Testis (tissue), 3 donors: ENCODE data around the gene SLC25A17. TPM values are rescaled to one million over a fixed set of nuclear protein-coding genes. Genes with fewer than 3 reads are reported as not detected.
A peak's percentile ranks its signal among the peaks of the same experiment; 100 is the strongest.
"Not testable (repeated sequence)": the region's sequence is repeated elsewhere in the genome, so short reads cannot be mapped to it uniquely, and the experiment has no call there.

ENCODE experiments used
- DNase-seq: peaks from one replicate; pipeline ENCODE4 v3.0.0-alpha.2; 2019
- H3K27ac ChIP-seq, 2 donors: fragments of 200-600 bp; sonication (generic); one replicate each; pipeline ENCODE4 v1.5.1; 2019
- H3K27me3 ChIP-seq: fragments of 200-600 bp; sonication (generic); one replicate; pipeline ENCODE4 v1.5.1; 2019
- H3K36me3 ChIP-seq: fragments of 200-600 bp; sonication (generic); one replicate; pipeline ENCODE4 v1.5.1; 2017; ENCODE audit warnings: low read depth; ENCODE audit errors: missing control alignments
- H3K4me1 ChIP-seq: fragments of 200-600 bp; sonication (generic); one replicate; pipeline ENCODE4 v1.5.1; 2019
- H3K4me3 ChIP-seq, 2 donors: fragments of 200-600 bp; sonication (generic); one replicate each; pipeline ENCODE4 v1.5.1; 2017 to 2019
- H3K9me3 ChIP-seq: fragments of 200-600 bp; sonication (generic); one replicate; pipeline ENCODE4 v1.5.1; 2017
- POLR2A ChIP-seq: fragments of 450-650 bp; IDR thresholded peaks from one replicate; pipeline ENCODE4 v1.6.1; 2017; ENCODE audit warnings: antibody characterized with exemption, mild to moderate bottlenecking, moderate library complexity
- WGBS, 2 donors: methylation state at CpG; one replicate each; pipeline ENCODE4 v1.1.5; 2018; 5-methylcytosine and 5-hydroxymethylcytosine counted together
- intact Hi-C: fragments of 100-400 bp; cut with DNase I; formaldehyde crosslinking; loops from one replicate; pipeline ENCODE4 v1.15.1; 2023; ENCODE audit warnings: low total_unique reads
- polyA plus RNA-seq: library from polyadenylated mRNA; stranded (reverse); fragments of 350-450 nt; fragmentation: Illumina TruSeq; extraction: RNeasy Lipid Tissue Mini Kit (QIAGEN cat#74804); gene quantifications from one replicate; pipeline ENCODE4 v1.2.3, GENCODE V29; 2014; ENCODE audit warnings: low read depth, low replicate concordance; ENCODE audit not compliant: insufficient read depth
- total RNA-seq, 2 donors: library from RNA; depleted of rRNA; stranded (reverse); fragments of >200 nt; gene quantifications; one replicate each; pipeline ENCODE4 v1.2.3, GENCODE V29; 2016
- TF ChIP-seq, protein P1 (sequence below), 3 experiments: fragments of 450-650 bp in 2 of 3; fragments of 200-600 bp in 1 of 3; sonication (generic) in 1 of 3; IDR thresholded peaks; one replicate each; pipeline ENCODE4 v1.5.1; 2016 to 2019; ENCODE audit warnings: antibody characterized with exemption in 3 of 3, mild to moderate bottlenecking in 2 of 3, moderate library complexity in 1 of 3

SLC25A17 gene
- total and polyA plus RNA-seq, 3 donors from 2014 or later = 33.8 to 42.8 (median 36.1) TPM

- WGBS, 2 donors = 9 to 21% methylated on average over 3 of the region's 3 CpGs
- intact Hi-C loops = no loop called here
- Histone ChIP-seq H3K36me3 (no peaks in the 10 kb centered on the region), H3K27me3 (no peaks in the 10 kb centered on the region), H3K4me1 (peaks cover 44% of the 10 kb centered on the region), H3K27ac (peak overlapping the region; percentile 99 to 100), H3K4me3 (no peak overlapping the region), H3K9me3 (no peaks in the 10 kb centered on the region)
- peak; percentile 37 for DNase-seq
- TF ChIP-seq, protein P1, sequence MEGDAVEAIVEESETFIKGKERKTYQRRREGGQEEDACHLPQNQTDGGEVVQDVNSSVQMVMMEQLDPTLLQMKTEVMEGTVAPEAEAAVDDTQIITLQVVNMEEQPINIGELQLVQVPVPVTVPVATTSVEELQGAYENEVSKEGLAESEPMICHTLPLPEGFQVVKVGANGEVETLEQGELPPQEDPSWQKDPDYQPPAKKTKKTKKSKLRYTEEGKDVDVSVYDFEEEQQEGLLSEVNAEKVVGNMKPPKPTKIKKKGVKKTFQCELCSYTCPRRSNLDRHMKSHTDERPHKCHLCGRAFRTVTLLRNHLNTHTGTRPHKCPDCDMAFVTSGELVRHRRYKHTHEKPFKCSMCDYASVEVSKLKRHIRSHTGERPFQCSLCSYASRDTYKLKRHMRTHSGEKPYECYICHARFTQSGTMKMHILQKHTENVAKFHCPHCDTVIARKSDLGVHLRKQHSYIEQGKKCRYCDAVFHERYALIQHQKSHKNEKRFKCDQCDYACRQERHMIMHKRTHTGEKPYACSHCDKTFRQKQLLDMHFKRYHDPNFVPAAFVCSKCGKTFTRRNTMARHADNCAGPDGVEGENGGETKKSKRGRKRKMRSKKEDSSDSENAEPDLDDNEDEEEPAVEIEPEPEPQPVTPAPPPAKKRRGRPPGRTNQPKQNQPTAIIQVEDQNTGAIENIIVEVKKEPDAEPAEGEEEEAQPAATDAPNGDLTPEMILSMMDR (IDR thresholded peaks at IDR 0.05) = no peak
- TF ChIP-seq POLR2A = no peak
Measured at GRCh38 chr22:40853961-40854360, 34.8 kb upstream of the SLC25A17 start.

- H3K4me3 ChIP-seq = no peak overlapping the region
- intact Hi-C loops = no loop called here
- H3K27me3 ChIP-seq = no peaks in the 10 kb centered on the region
- WGBS, 2 donors = 46 to 50% methylated on average over 1 of the region's 1 CpG
- peak overlapping the region; percentile 99 to 100 for H3K27ac ChIP-seq
- no peaks in the 10 kb centered on the region for H3K9me3 ChIP-seq
- no peaks in the 10 kb centered on the region for H3K36me3 ChIP-seq
- TF ChIP-seq POLR2A = no peak
- TF ChIP-seq, protein P1 (IDR thresholded peaks at IDR 0.05) = no peak
- DNase-seq = no peak
- peaks cover 42% of the 10 kb centered on the region for H3K4me1 ChIP-seq
Measured at GRCh38 chr22:40853333-40853732, 34.2 kb upstream of the SLC25A17 start.

GRCh38 chr22:40845816-40846215 is 26.7 kb upstream of the SLC25A17 start:
- DNase-seq, H3K4me3 ChIP-seq, H3K9me3 ChIP-seq, H3K4me1 ChIP-seq, H3K36me3 ChIP-seq, intact Hi-C loops, H3K27me3 ChIP-seq, H3K27ac ChIP-seq: not testable (repeated sequence)
- WGBS, 2 donors = 91 to 93% methylated on average over 11 of the region's 11 CpGs

GRCh38 chr22:40844951-40845350 is 25.8 kb upstream of the SLC25A17 start:
- H3K9me3 ChIP-seq = no peaks in the 10 kb centered on the region
- H3K27me3 ChIP-seq = no peaks in the 10 kb centered on the region
- no peak for TF ChIP-seq POLR2A
- TF ChIP-seq, protein P1 (IDR thresholded peaks at IDR 0.05) = no peak
- H3K36me3 ChIP-seq = no peaks in the 10 kb centered on the region
- 93 to 94% methylated on average over 3 of the region's 3 CpGs for WGBS, 2 donors
- H3K27ac ChIP-seq = no peak overlapping the region
- no peak overlapping the region for H3K4me3 ChIP-seq
- intact Hi-C loops = no loop called here
- H3K4me1 ChIP-seq = peaks cover 7% of the 10 kb centered on the region
- no peak for DNase-seq

DNA sequence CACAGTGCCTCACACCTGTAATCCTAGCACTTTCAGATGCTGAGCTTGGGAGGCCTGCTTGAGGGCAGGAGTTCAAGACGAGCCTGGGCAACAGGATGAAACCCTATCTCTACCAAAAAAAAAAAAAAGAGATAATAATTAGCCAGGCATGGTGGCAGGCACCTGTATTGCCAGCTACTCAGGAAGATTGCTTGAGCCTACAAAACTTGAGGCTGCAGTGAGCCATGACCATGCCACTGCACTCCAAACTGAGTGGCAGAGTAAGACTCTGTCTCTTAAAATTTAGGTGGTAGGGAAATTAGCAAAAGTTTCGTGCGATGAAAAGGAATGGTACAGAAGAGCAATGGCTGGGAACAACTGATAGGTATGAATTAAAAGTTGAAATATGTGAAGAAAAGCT is 19.3 kb upstream of the SLC25A17 start:
- intact Hi-C loops = no loop called here
- no peaks in the 10 kb centered on the region for H3K27me3 ChIP-seq
- no peak overlapping the region for H3K4me3 ChIP-seq
- H3K36me3 ChIP-seq = no peaks in the 10 kb centered on the region
- TF ChIP-seq POLR2A = no peak
- TF ChIP-seq, protein P1 (IDR thresholded peaks at IDR 0.05) = no peak
- no peak for DNase-seq
- peaks cover 7% of the 10 kb centered on the region for H3K4me1 ChIP-seq
- no peaks in the 10 kb centered on the region for H3K9me3 ChIP-seq
- 85 to 86% methylated on average over 3 of the region's 3 CpGs for WGBS, 2 donors
- H3K27ac ChIP-seq = no peak overlapping the region
